HG03520 (cell line): Measurements from ENCODE around the gene FGF14.
A peak's percentile ranks its signal among the peaks of the same experiment; 100 is the strongest.

ENCODE experiments used
- ATAC-seq: cut with Tn5 transposase; IDR thresholded peaks from one replicate; pipeline ENCODE4 v1.9.1; 2021; ENCODE audit warnings: mild to moderate bottlenecking, moderate library complexity; ENCODE audit not compliant: unreplicated experiment

The FGF14 gene

DNA sequence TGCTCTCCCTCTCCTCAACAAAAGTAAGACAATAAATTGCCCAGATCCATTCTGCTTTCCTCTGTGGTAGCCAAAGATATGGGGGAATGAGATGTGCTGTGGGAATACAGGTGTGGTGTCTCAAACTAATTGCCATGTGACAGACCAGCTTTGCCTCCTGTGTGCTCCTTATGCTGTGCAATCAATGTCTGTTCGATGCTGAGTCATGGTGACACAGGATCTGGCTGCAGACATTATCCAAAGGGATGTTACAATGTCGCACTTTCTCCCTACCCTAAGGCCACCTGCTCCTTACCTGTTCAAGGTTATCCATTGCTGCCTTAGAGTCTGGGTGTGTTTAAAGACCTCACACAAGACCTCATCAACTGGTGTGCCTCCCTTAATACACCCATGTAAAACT lies 32.5 kb downstream of the FGF14 start:
- ATAC-seq: no peak

DNA sequence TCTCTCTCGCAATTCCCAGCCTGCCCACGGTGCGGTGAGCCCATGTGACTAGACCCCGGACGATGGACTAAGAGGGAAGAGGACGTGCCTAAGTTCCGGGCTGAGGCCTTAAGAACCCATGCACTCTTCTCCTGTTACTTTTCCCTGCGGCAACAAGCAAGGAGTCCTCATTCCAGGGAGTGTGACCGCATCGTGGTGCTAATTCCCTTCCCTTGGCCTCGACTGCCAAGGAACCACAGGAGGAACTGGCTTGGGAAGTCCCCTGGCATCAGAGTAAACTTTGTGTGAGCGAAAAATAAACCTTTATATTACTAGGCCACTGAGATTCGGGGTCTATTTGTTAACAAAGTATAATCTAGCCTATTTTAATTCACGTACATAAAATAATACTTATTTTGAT lies 34.0 kb downstream of the FGF14 start:
- ATAC-seq: no peak

DNA sequence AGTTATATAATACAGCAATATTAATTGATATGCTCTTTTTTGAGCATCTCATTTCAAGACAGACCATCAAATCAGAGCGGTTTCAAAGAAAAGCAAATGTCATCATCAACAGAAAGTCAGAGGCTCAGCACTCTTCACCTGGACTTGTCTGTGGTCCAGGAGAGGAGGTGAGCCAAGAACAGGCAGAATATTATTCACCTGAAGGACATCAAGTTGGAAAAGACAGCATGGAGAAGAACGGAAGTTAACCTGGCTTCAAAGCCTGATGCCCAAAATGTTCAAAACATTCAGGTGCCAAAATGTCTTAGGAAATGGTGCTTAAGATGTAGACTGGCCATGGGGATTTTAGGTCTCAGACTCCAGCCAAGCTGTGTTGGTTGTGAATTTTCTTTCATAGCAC lies 40.7 kb downstream of the FGF14 start:
- ATAC-seq: no peak

DNA sequence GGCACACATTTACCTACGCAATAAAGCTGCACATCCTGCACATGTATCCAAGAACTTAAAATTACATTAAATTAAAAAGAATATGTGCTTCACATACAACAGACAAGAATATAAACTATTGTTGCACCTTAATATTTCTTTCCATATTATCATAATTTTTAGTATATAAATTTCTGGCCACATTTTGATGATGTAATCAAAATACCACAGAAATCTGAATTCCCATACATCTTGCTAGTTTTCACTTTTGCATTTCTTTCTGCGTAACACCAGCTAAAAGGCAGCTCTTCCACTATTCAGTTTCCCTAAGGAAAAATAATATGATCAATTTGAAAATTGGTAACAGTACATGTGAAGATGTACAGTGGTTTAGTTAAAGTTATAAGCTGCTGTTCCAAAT lies 42.6 kb downstream of the FGF14 start:
- ATAC-seq: no peak

DNA sequence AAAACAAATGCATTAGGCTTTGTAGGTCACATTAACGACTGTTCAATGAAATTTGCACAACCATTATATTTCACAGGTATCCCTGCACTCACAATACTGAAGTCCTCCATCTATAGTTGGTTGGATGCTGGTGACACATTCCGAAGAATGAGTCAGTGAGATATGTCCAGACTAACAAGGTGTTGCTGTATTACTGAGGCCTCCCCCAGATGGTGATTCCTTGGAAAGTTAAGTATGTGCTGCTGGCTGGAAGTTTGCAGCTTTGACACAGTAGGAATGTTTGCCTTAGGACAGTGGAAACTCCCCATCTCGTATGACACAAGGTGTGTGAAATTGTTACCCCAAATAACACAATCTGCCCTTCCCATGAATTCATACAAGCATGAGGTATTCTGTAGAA lies 46.6 kb downstream of the FGF14 start:
- no peak for ATAC-seq

DNA sequence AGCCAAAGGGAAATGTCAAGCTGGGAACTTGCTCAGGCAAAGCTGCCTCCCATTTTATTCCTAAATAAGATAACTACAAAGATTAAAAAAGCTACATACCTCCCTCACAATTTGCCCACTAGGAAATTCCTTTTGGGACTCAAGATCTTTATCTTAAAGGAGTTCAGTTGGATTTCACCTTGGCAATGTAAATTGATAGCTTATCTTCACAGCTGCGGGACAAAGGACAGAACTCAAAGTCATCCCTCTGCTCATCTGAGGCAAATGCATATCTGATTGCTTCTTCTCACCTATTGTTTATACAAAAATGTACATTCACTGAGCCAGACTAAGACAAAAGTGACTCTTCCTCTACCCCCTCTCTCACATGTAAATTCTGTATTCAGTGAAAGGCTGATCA lies 47.8 kb downstream of the FGF14 start:
- ATAC-seq: no peak

DNA sequence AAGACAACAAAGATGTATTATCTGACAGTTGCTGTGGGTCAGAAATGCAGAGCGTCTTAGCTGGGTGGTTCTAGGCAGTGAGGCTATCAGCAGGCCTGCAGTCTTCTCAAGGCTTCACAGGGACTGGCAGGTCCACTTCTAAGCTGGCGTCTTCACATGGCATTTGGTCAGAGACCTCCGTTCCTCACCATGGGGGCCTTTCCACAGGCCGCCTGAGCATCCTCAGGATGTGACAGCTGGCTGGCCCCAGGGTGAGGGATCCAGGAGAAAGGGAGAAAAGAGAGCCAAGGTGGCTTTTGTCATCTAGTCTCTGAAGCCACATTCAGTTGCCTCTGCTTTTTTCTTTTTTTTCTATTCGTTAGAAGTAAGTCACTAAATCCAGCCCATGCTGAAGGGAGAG lies 50.3 kb downstream of the FGF14 start:
- ATAC-seq: no peak

DNA sequence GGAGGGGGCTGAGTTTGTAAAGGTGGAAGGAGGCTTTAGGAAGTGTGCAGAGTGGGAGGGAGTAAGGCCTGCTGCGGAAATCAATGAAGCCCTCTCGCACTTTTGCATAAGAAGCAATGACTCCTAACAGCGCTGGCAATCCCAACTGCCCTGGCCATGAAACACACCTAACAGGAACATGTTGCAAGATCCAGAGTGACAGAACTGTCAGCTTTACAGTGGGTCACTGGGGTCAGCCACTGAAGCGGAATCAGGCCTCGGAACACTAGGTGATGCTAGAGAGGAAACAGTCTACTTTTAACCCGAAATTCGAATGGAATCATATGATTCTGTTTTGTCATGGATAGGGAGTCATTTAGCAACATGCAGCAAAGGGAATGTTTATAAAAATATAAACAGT lies 54.4 kb downstream of the FGF14 start:
- ATAC-seq: no peak

DNA sequence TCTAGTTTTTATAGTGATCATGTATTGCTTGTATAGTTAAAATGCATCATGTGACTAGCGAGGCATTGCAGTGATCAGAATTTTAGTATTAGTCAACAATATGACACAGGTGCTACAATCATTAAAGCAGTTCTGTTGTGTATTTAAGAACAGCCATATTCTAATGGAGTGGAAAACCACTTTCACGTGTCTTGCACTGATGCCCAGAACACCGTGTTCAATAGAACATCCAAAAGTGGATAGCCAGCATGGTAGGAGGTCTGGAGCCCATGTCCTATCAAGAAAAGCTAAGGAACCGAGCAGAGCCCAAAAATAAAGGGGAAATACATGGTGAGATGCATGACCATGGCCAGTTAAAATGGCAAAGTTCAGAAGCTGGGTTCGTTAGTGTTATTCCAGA lies 55.1 kb downstream of the FGF14 start:
- ATAC-seq: no peak

DNA sequence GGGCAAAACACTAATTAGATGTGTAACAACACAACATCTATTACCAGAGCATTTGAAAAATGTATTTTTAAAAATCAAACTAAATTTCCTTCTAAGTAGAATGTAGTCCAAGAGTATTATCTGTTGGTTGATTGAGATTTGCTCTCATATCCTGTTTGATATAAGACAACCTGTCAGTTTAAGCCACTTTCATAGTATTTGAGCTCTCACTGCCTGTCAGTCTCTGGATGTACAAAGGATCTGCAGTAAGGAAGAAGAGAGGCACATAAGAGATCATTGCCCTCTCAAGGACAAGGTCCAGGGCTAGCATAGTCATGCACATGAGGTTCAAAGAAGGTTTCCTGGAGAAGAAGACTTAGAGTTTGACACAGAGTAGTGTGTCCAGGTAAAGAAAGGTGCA lies 57.4 kb downstream of the FGF14 start:
- no peak for ATAC-seq

DNA sequence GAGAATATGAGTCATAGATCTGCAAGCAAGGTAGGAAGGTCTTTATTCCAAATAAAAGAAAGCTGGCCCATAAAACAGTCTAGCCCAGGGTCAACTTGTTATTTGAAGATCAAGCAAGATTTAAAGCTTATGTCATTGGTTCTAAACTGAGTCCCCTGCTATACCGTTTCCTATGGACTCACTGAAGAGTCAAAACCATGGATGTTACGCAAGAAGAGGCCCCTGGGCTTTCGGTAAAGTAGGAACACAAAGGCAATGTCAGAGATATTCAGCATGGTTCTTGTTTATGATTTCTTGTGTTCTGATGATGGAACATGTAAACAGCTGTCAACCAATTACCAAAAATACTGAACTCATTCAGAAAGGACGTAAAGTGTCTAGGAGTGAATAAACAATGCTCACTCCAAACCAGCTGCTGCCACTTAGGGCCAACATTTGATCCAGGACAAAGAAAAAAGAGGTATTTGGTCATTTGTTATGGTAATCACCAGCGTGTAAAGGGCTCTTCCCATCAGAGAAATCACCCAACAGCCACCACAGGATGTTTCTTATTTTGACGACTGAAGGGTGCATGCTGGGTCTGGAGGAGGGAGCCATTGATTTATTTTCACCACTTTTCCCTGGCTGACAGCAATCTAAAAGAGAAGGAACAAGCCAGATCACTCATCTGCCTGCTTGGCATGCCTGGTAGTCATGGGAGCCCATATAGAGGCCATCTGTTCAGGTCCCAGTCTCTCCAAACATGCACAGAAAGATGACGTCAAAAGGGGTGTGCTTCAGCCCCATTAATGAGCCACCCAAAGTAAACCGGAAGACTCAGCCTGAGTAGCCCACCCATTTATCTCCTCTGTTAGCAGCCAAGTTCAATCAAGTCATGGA lies 68.3 kb downstream of the FGF14 start:
- no peak for ATAC-seq

DNA sequence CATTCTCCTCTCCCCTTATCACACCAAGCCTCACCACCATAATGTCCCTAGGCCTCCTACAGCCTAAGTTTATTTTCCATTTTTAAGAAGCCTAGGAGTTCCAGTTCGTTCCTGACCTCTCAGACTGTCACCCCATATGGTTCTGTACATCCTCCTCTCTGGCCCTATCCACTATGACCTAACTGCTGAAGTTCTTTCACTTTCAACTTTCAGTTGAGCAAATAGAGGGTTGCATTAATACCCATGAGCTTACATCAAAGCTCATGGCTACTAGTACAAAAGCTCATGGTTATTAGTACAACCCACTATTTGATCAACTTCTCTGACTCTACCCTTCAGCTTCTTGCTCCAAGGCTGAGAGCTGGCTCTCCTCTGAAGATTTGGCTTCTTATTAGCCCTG lies 72.9 kb downstream of the FGF14 start:
- peak; percentile 78 for ATAC-seq

DNA sequence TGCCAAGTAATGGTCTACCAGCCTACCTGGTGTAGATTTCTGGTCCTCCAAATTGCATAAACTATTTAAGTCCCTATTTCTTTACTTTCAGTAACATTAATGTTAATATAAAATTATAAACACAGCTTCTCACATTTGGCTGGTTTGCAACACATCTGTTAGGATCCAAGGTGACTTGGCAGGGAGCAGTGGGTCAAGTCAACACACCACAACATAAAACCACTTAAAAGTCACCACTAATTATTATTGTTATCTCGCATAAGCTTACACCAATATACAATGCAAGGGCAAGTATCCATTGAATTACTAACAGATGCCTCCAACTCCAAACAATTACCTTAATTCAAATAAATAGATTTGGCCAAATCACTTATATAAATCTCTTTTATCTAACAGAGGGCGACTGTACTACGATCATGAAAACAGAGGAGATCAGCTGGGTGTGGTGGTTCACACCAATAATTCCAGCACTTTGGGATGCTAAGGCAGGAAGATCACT lies 74.7 kb downstream of the FGF14 start:
- ATAC-seq: no peak

DNA sequence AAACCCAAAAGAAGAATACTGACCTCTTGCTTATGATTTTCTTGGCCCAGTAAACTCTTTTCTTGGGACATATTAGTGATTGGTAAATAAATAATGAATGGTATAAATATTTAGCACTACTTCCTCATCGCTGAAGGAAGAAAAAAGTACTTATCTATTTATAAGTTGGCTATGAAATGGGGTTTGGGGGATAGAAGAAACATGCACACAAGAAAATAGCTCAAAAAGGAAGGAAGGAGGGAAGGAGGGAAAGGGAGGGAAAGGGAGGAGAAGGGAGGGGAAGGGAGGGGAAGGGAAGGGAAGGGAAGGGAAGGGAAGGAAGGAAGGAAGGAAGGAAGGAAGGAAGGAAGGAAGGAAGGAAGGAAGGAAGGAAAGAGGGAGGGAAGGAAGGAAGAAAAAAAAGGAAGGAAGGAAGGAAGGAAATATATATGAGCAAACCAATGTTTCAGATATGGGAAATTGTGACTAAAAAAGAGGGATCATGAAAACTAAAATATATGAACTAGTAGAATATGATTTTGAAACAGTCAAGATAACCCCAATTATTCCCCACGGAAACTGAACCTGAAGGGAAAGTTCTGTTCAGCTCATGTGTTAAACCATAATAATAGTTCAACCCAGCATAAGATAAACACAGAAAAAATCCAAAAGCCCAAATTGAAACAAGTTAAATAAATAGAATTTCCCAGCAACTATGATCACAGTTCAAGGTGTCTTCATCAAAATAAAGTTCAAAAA lies 75.3 kb downstream of the FGF14 start:
- no peak for ATAC-seq

DNA sequence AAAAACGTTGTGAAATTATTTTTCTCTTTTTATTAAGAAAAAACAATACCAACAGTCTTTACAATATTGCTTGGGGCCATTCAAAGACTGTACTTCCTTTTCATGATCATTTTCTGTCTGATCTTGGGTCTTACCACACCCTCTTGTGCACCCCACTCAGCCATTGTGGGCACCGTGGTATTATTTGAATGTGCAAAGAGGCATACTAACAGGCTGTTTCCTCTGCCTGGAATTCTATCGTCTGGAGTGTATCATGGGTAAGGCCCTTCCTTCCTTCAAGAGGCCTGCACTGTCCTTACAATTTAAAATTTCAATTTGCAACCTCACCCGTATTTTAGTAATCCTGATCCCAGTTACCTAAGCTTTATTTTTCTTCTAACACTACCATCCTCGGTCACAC lies 76.5 kb downstream of the FGF14 start:
- ATAC-seq: no peak

DNA sequence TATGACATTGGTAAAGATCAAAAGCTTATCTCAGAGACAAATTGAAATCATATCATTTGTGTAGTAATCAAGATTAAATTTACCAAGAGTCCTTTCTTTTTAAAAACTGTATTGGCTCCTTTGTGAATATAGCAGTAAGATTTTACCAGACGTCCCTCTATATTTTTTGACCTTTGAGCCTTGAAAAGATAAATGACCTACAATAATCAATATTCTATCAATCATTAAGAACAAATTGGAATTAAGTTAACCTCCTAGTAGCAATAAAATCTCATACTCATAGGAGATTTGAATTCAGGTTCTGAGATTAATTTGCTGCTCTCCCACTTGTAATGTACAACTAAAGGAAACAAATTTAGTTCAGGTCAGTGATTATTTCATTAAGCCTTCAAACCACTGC lies 78.3 kb downstream of the FGF14 start:
- no peak for ATAC-seq

DNA sequence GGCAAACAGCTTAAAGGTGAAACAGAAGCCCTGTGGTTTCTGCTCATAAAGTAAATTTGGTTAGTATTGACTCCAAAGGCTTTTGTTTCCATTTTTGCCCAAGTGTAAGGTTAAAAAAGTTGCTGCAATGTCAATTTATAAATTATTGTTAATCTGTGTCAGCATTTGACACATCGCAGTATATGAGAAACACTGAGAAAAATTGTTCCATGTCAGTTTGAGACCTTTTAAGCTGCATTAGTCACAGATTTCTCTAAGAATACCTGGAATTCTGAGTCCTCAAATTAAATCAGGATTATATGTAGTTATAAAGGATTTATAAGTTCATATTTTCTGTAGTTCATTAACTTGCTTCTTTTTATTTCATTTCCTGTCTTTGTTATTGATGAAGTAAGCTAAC lies 78.8 kb downstream of the FGF14 start:
- ATAC-seq: no peak

DNA sequence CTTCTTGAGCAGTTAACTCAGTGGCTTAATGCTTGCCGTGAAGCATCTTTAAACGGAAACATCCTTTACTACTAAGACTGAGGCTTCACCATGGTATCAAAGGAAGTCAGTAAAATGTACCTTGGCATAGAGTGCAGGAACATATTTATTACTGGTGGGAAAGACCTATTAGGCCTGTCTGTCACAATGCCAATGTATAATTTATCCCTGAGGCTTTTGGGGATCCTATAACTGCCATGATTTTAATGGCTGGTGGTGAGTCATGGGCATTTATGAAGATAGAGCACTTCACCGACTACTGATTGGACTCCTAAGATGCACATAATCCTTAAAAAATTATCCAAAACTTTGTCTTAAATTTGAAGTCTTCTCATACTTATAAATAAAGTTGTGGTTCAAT lies 79.6 kb downstream of the FGF14 start:
- ATAC-seq: no peak

DNA sequence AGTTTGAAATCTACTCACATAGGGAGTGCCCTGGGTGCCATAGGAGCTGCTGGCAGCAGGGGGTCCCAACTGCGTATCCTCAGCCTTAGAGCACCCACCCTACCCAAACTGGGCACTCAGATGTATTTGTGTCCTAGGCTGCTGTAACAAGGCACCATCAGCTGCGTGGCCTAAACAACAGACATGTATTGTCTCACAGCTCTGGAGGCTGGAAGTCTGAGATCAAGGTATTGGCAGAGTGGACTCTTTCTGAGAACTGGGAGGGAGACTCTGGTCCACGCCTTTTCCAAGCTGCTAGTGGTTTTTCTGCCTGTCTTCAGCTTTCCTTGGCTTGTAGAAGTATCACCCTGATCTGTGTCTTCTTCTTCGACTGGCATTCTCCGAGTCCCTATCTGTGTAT lies 83.6 kb downstream of the FGF14 start:
- ATAC-seq: no peak

DNA sequence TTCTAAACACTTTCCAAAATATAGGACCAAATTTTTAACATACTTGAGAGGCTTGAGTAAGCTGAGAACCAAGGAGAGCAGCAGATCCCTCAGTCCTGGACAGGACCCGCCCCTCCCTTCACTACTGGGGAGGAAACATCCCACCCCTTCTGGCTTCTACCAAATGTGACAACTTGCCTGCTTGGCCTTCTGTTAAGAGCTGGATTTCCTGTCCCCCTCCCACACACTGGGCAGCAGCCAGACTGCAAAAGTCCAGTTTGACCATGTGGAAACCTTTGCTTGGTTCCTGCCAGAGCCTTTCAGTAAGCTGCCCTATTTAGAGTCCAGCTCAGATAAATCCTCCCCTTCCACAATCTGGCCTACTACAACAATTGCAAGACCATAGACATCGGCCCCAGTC lies 84.3 kb downstream of the FGF14 start:
- ATAC-seq: no peak

DNA sequence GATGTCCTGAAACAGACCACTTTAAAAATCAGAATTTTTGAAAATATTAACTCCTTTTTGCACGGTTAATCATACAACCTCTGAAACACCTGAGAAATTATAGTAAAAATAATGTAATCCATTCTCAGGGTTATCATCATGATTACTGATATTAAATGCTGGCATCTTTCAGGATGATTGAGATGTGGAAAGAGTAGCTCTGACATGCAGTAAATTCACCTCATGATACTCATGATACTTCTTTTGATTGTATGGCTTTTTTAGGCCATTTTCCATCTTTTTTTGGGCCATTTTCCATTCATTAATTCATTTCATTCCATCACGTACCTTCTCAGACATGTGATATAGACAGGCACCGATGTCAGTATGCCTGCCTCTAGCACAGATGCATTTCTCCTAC lies 85.1 kb downstream of the FGF14 start:
- ATAC-seq: no peak

DNA sequence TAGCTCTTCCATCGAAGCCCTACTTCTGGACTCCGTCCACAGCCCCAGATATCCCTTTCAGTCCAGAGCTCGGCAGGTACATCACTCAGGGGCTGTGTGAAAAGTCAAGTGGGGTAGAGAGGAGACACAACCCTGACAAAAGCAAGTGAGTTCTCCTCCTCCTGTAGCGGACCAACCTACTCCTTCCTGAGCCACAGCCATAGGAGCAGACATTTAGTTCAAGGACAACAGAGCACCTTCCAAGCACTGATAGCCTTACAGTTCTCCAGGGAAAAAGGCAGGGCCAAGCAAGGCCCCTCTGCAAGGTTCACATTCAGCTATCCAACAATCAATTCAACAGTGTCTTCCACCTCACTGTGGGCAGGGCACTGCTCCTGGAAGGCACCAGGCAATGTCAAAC lies 89.0 kb downstream of the FGF14 start:
- ATAC-seq: no peak
